Measurements from ENCODE around the gene WDR7.

DNA sequence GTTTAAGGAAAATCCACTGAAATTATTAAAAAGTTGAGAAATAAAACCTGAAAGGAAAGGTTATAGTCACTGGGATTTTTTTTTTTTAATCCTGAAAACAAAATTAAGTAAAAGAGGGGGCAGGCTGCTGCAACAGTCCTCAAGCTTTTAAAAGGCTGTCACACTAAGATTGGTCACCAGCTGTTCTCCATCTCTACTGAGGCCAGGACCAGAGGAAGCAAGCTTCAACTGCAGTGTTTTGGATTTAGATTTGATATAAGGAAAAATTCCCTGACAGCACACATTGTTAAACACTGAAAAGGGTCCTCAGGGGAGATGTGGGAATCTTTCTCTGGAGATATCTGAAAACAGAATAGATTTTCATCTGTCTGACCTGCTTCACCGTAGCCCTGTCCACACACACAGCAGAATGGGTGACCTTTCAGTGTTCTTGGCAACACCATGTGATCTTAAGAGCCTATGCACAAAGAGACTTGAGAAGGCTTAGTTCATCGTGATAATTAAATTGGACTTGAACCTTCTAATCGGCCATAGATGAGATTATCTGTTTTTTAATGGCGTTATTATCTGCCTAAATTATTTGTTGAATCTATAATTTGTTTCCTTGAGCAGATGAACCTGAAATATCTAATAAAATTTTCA, 363.7 kb downstream of the WDR7 start:
- no peak for TF ChIP-seq CREB1 (IDR thresholded peaks at IDR 0.05; ENCODE audit: low read depth)
- TF ChIP-seq FOXM1 (IDR thresholded peaks at IDR 0.05; ENCODE audit: borderline replicate concordance, low read depth): no peak
- TF ChIP-seq CEBPB (IDR thresholded peaks at IDR 0.05): no peak
- TF ChIP-seq, protein P1, sequence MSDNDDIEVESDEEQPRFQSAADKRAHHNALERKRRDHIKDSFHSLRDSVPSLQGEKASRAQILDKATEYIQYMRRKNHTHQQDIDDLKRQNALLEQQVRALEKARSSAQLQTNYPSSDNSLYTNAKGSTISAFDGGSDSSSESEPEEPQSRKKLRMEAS (IDR thresholded peaks at IDR 0.05): no peak
